Activated CD4-positive, alpha-beta T cell treated with anti-CD3 and anti-CD28 coated beads for 48 hours (primary cell): ENCODE measurements around the gene MSTO1.
"Not testable (repeated sequence)": the region's sequence is repeated elsewhere in the genome, so short reads cannot be mapped to it uniquely, and the experiment has no call there.

ENCODE experiments used
- DNase-seq: peaks from one replicate; pipeline ENCODE4 v3.0.0-alpha.2; 2020

The MSTO1 gene

GRCh38 chr1:155609515-155610256, at the start of gene MSTO1:
Gene MSTO1 (plus strand): TSS chr1:155610218. CDS start chr1:155610249, 31 bp downstream.
- peak; percentile 100 for DNase-seq

- peak; percentile 72 for DNase-seq
These were observed 48.0 kb upstream of the MSTO1 start for GRCh38 chr1:155561779-155562580.

- peak; percentile 94 for DNase-seq
These were observed 47.2 kb upstream of the MSTO1 start, which contains the start of gene ASH1L for GRCh38 chr1:155562581-155563376. Gene ASH1L (minus strand): TSS chr1:155562803. CDS start chr1:155521519, 41,284 bp downstream.

- not testable (repeated sequence) for DNase-seq
These were observed 46.5 kb upstream of the MSTO1 start for GRCh38 chr1:155563377-155564022.

GRCh38 chr1:155569988-155570592, 39.9 kb upstream of the MSTO1 start:
- no peak for DNase-seq

GRCh38 chr1:155570593-155570990, 39.4 kb upstream of the MSTO1 start:
- no peak for DNase-seq

- no peak for DNase-seq
These were observed 35.9 kb upstream of the MSTO1 start for GRCh38 chr1:155574077-155574476.

GRCh38 chr1:155575608-155576007, 34.4 kb upstream of the MSTO1 start:
- not testable (repeated sequence) for DNase-seq

- not testable (repeated sequence) for DNase-seq
These were observed 26.2 kb upstream of the MSTO1 start for GRCh38 chr1:155583846-155584245.

- not testable (repeated sequence) for DNase-seq
These were observed 20.7 kb upstream of the MSTO1 start for GRCh38 chr1:155589282-155589681.

GRCh38 chr1:155590516-155591247, 19.3 kb upstream of the MSTO1 start:
- DNase-seq: not testable (repeated sequence)

GRCh38 chr1:155591770-155592169, 18.2 kb upstream of the MSTO1 start:
- no peak for DNase-seq

- not testable (repeated sequence) for DNase-seq
These were observed 14.0 kb upstream of the MSTO1 start for GRCh38 chr1:155595877-155596474.

GRCh38 chr1:155596864-155597263, 13.2 kb upstream of the MSTO1 start:
- no peak for DNase-seq

GRCh38 chr1:155598842-155599331, 11.1 kb upstream of the MSTO1 start:
- no peak for DNase-seq

- DNase-seq: not testable (repeated sequence)
These were observed 10.0 kb upstream of the MSTO1 start for GRCh38 chr1:155599828-155600572.

- DNase-seq: peak; percentile 37
These were observed 2.3 kb upstream of the MSTO1 start for GRCh38 chr1:155607708-155608107.

GRCh38 chr1:155608888-155609225, 1.2 kb upstream of the MSTO1 start:
- no peak for DNase-seq

- DNase-seq: not testable (repeated sequence)
These were observed 234 bp downstream of the MSTO1 start for GRCh38 chr1:155610257-155610647.

- not testable (repeated sequence) for DNase-seq
These were observed 3.2 kb downstream of the MSTO1 start for GRCh38 chr1:155613226-155613625.
